K562 (cell line): Measurements from ENCODE around the gene FGD6. TPM values are rescaled to one million over a fixed set of nuclear protein-coding genes. Genes with fewer than 3 reads are reported as not detected.
"Not testable (repeated sequence)": the region's sequence is repeated elsewhere in the genome, so short reads cannot be mapped to it uniquely, and the experiment has no call there.

Source experiments
- ATAC-seq: fragments of 200-7000 bp; cut with Tn5 transposase; 3 replicates; pipeline ENCODE4 v1.9.1; 2020; ENCODE audit warnings: moderate library complexity
- BruUV-seq: library from RNA; stranded (reverse); fragments of 400-500 nt; replicated peaks from 2 replicates; lab custom pipeline; 2021; lab: Mats Ljungman, UMichigan
- CTCF ChIA-PET: fragments of 300-600 bp; formaldehyde crosslinking; extraction: SDS; loops from one replicate; lab custom pipeline; 2021; ENCODE audit warnings: low intra/inter-chr PET ratio; lab: Yijun Ruan, JAX
- POLR2A ChIA-PET: fragments of 300-600, 350-650 bp; sonication (Branson Sonifier 250); formaldehyde crosslinking; extraction: SDS; loops from one replicate; lab custom pipeline; 2021; ENCODE audit warnings: antibody characterized with exemption, inconsistent platforms; lab: Yijun Ruan, JAX
- DNase-seq, 4 experiments: peaks; one replicate each; pipeline versions ENCODE4 v3.0.0 to v3.0.0-alpha.2; 2011 to 2018; ENCODE audit warnings: low spot score in 3 of 4, mixed read lengths in 3 of 4; ENCODE audit errors: extremely low read depth in 1 of 4
- FAIRE-seq: peaks from 2 replicates; lab custom pipeline; 2011; peaks lifted over from hg19 to GRCh38; lab: Jason Lieb, UNC
- H2AFZ ChIP-seq: 2 replicates; pipeline ENCODE4 v1.6.0; 2011; ENCODE audit warnings: low read depth, low read length, control low read depth, inconsistent platforms
- H3K27ac ChIP-seq: fragments of 200-600 bp; 3 replicates; pipeline ENCODE4 v1.8.0; 2011; ENCODE audit warnings: low read depth, mild to moderate bottlenecking, control low read depth, inconsistent platforms, low read length, moderate library complexity, mixed read lengths; ENCODE audit errors: extremely low read depth
- H3K27me3 ChIP-seq, 2 experiments: fragments of 300-600 bp in 1 of 2; 2 replicates in 1 of 2; 3 replicates in 1 of 2; pipeline versions ENCODE4 v1.6.0 to v1.8.0; 2011; ENCODE audit warnings: inconsistent platforms in 2 of 2, low read length in 2 of 2, mild to moderate bottlenecking in 1 of 2, mixed read lengths in 1 of 2, moderate library complexity in 1 of 2; ENCODE audit not compliant: control insufficient read depth in 2 of 2, insufficient read depth in 2 of 2
- H3K36me3 ChIP-seq: fragments of 300-600 bp; 3 replicates; pipeline ENCODE4 v1.8.0; 2011; ENCODE audit warnings: mild to moderate bottlenecking, low read length, inconsistent platforms; ENCODE audit not compliant: control insufficient read depth, insufficient read depth
- H3K4me1 ChIP-seq, 2 experiments: fragments of 200-600 bp in 1 of 2; replicated peaks in 1 of 2; 2 replicates in 1 of 2; 3 replicates in 1 of 2; pipeline versions ENCODE4 v1.5.1 to v1.8.0; 2011; ENCODE audit warnings: inconsistent platforms in 2 of 2, low read length in 2 of 2, mild to moderate bottlenecking in 1 of 2, mixed read lengths in 1 of 2, moderate library complexity in 1 of 2; ENCODE audit not compliant: control insufficient read depth in 2 of 2, insufficient read depth in 2 of 2
- H3K4me2 ChIP-seq: 2 replicates; pipeline ENCODE4 v1.6.1; 2011; ENCODE audit warnings: low read length, control low read depth, inconsistent platforms, mixed read lengths; ENCODE audit not compliant: insufficient read depth
- H3K4me3 ChIP-seq: fragments of 200-600 bp; sonication (generic), shearing (Covaris generic); 2 replicates; pipeline ENCODE4 v1.5.1; 2016; ENCODE audit warnings: control low read depth, inconsistent platforms
- H3K79me2 ChIP-seq: fragments of 200-600 bp; 3 replicates; pipeline ENCODE4 v1.8.0; 2011; ENCODE audit warnings: low read length, inconsistent platforms; ENCODE audit not compliant: control insufficient read depth, insufficient read depth
- H3K9ac ChIP-seq, 2 experiments: 2 replicates each; pipeline versions ENCODE4 v1.6.0 to v1.6.1; 2011; ENCODE audit warnings: low read depth in 2 of 2, low read length in 2 of 2, control low read depth in 1 of 2, inconsistent platforms in 1 of 2, mild to moderate bottlenecking in 1 of 2, mixed read lengths in 1 of 2; ENCODE audit not compliant: insufficient read depth in 1 of 2
- H3K9me1 ChIP-seq: one replicate; pipeline ENCODE4 v1.6.0; 2011; ENCODE audit warnings: inconsistent platforms, mild to moderate bottlenecking, low read length, moderate library complexity; ENCODE audit not compliant: control insufficient read depth, insufficient read depth
- H3K9me3 ChIP-seq: replicated peaks from 2 replicates; pipeline ENCODE4 v1.5.1; 2011; ENCODE audit warnings: low read depth, low read length, inconsistent platforms; ENCODE audit not compliant: control insufficient read depth, insufficient read depth
- H4K20me1 ChIP-seq: replicated peaks from 2 replicates; pipeline ENCODE4 v1.6.1; 2011; ENCODE audit warnings: low read length, inconsistent platforms, mixed read lengths; ENCODE audit not compliant: control insufficient read depth, insufficient read depth
- BACH1 ChIP-seq: fragments of 200-800 bp; sonication (Bioruptor generic); IDR thresholded peaks from 2 replicates; pipeline ENCODE4 v1.6.1; 2016; ENCODE audit warnings: missing genetic modification characterization, missing compliant biosample characterization
- CC2D1A ChIP-seq: fragments of 450-650 bp; IDR thresholded peaks from 2 replicates; pipeline ENCODE4 v1.6.1; 2017; ENCODE audit warnings: mild to moderate bottlenecking
- JUN ChIP-seq, 2 experiments: sonication (generic) in 1 of 2; formaldehyde crosslinking in 1 of 2; IDR thresholded peaks; 2 replicates each; pipeline versions ENCODE4 v1.6.1 to v1.8.0; 2012 to 2022; ENCODE audit warnings: borderline replicate concordance in 2 of 2, mild to moderate bottlenecking in 2 of 2, improper control_type of control experiment in 1 of 2, low read depth in 1 of 2, low read length in 1 of 2, missing genetic modification reagents in 1 of 2
- JUNB ChIP-seq: fragments of 450-650 bp; formaldehyde crosslinking; conservative IDR thresholded peaks from 2 replicates; pipeline ENCODE4 v1.4.0; 2020; ENCODE audit warnings: mild to moderate bottlenecking
- KDM2B ChIP-seq: fragments of 250-450 bp; sonication (Bioruptor Pico); IDR thresholded peaks from 2 replicates; pipeline ENCODE4 v1.8.0; 2021; ENCODE audit warnings: mild to moderate bottlenecking, moderate library complexity
- MAFK ChIP-seq: IDR thresholded peaks from 2 replicates; pipeline ENCODE4 v1.6.1; 2011; ENCODE audit warnings: low read length, improper control_type of control experiment
- NFIC ChIP-seq: fragments of 450-650 bp; IDR thresholded peaks from 2 replicates; pipeline ENCODE4 v1.6.1; 2017; ENCODE audit warnings: mild to moderate bottlenecking, inconsistent platforms
- PHTF2 ChIP-seq: fragments of 250-450 bp; sonication (Bioruptor Pico); IDR thresholded peaks from 2 replicates; pipeline ENCODE4 v1.5.0; 2021; ENCODE audit warnings: mild to moderate bottlenecking
- SAP30 ChIP-seq: fragments of 200-600 bp; sonication (generic); IDR thresholded peaks from 2 replicates; pipeline ENCODE4 v1.6.1; 2012; ENCODE audit warnings: borderline replicate concordance, low read depth, mild to moderate bottlenecking, moderate library complexity, low read length, control low read depth, inconsistent platforms; ENCODE audit not compliant: insufficient read depth, poor library complexity, severe bottlenecking
- XRCC3 ChIP-seq: fragments of 450-650 bp; IDR thresholded peaks from 2 replicates; pipeline ENCODE4 v1.6.1; 2017; ENCODE audit warnings: mild to moderate bottlenecking, moderate library complexity
- XRCC4 ChIP-seq: IDR thresholded peaks from one replicate; pipeline ENCODE4 v1.6.1; 2011; ENCODE audit not compliant: insufficient read depth, insufficient read length; ENCODE audit errors: extremely low read depth
- ZNF253 ChIP-seq: fragments of 250-450 bp; sonication (Bioruptor Pico); conservative IDR thresholded peaks from 2 replicates; pipeline ENCODE4 v1.6.1; 2021; ENCODE audit warnings: mild to moderate bottlenecking
- WGBS: fragments of 100-300 bp; shearing (Covaris generic); methylation state at CpG from one replicate; pipeline ENCODE4 v1.1.6; 2016; ENCODE audit warnings: low coverage, mixed read lengths; ENCODE audit not compliant: insufficient coverage; ENCODE audit errors: missing lambda C conversion rate; 5-methylcytosine and 5-hydroxymethylcytosine counted together
- in situ Hi-C: fragments of 300-500 bp; cut with MboI; formaldehyde crosslinking; loops from 4 replicates; pipeline ENCODE4 v1.15.0; 2018; ENCODE audit warnings: inconsistent platforms, mixed read lengths
- intact Hi-C: fragments of 100-400 bp; cut with micrococcal nuclease; formaldehyde crosslinking; loops from 2 replicates; pipeline ENCODE4 v1.14.2; 2022
- polyA plus RNA-seq, 8 experiments: library from polyadenylated mRNA; depleted of rRNA in 4 of 8; stranded (reverse) in 5 of 8; unstranded in 3 of 8; fragments of >200 nt; fragmentation: Nextera tagmentation in 2 of 8; fragmentation: Illumina TruSeq in 1 of 8; extraction: Ambion mirVana in 2 of 8; extraction: Trizol in 1 of 8; gene quantifications; 2 replicates each; pipeline versions ENCODE4 v1.2.1 to v1.2.3, GENCODE V29; 2011 to 2014; ENCODE audit warnings: inconsistent platforms in 1 of 8, missing spikeins in 1 of 8
- total RNA-seq, 7 experiments: library from RNA; depleted of rRNA in 6 of 7; stranded (reverse); fragments of >200 nt in 6 of 7; fragmentation: Illumina TruSeq in 2 of 7; extraction: Trizol in 2 of 7; gene quantifications; 2 replicates each; pipeline versions ENCODE4 v1.2.1 to v1.2.3, GENCODE V29; 2011 to 2021; ENCODE audit warnings: low replicate concordance in 1 of 7
- TF ChIP-seq, protein P1 (sequence below): sonication (generic); formaldehyde crosslinking; IDR thresholded peaks from 2 replicates; pipeline ENCODE4 v1.8.1; 2023; ENCODE audit warnings: mild to moderate bottlenecking, missing genetic modification reagents
- TF ChIP-seq, protein P2 (sequence below): sonication (generic); formaldehyde crosslinking; IDR thresholded peaks from 2 replicates; pipeline ENCODE4 v1.5.0; 2020; ENCODE audit warnings: missing genetic modification reagents

The FGD6 gene
- total and polyA plus RNA-seq, 9 of the 15 experiments (the other 6 are each of a cell fraction or from before 2014, with no cell fraction given): 1.5 to 11.1 (median 5.8) TPM

DNA sequence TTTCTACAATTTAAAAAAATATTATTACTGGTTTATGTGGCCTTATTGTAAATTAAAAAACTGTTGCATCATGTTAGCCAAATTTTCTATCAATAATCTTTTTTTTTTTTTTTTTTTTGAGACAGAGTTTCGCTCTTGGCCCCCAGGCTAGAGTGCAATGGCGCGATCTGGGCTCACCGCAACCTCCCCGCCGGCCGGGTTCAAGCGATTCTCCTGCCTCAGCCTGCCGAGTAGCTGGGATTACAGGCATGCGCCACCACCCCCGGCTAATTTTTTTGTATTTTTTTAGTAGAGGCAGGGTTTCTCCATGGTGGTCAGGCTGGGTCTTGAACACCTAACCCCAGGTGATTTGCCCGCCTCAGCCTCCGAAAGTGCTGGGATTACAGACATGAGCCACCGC, 16.9 kb upstream of the FGD6 start:
- H3K9me1 ChIP-seq, CTCF ChIA-PET, BruUV-seq, POLR2A ChIA-PET, H3K36me3 ChIP-seq, H3K9ac ChIP-seq, H3K4me3 ChIP-seq, FAIRE-seq, intact Hi-C loops, H3K9me3 ChIP-seq, H3K4me2 ChIP-seq, H3K27ac ChIP-seq, in situ Hi-C loops, ATAC-seq, H3K27me3 ChIP-seq, DNase-seq, H2AFZ ChIP-seq, H4K20me1 ChIP-seq: not testable (repeated sequence)
- 0 out of 2 replicates have a peak, but pooled peaks have one; percentile 17 for TF ChIP-seq CC2D1A
- TF ChIP-seq, protein P1, sequence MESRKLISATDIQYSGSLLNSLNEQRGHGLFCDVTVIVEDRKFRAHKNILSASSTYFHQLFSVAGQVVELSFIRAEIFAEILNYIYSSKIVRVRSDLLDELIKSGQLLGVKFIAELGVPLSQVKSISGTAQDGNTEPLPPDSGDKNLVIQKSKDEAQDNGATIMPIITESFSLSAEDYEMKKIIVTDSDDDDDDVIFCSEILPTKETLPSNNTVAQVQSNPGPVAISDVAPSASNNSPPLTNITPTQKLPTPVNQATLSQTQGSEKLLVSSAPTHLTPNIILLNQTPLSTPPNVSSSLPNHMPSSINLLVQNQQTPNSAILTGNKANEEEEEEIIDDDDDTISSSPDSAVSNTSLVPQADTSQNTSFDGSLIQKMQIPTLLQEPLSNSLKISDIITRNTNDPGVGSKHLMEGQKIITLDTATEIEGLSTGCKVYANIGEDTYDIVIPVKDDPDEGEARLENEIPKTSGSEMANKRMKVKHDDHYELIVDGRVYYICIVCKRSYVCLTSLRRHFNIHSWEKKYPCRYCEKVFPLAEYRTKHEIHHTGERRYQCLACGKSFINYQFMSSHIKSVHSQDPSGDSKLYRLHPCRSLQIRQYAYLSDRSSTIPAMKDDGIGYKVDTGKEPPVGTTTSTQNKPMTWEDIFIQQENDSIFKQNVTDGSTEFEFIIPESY (CRISPR knock-in tag): peak; percentile 62; the same call in 1 of the 2 replicates
- H3K4me1 ChIP-seq: peaks cover 4 to 10% of the 10 kb centered on the region in 2 experiments
- 94% methylated on average over 6 of the region's 14 CpGs for WGBS
- peaks cover 53% of the 10 kb centered on the region for H3K79me2 ChIP-seq

DNA sequence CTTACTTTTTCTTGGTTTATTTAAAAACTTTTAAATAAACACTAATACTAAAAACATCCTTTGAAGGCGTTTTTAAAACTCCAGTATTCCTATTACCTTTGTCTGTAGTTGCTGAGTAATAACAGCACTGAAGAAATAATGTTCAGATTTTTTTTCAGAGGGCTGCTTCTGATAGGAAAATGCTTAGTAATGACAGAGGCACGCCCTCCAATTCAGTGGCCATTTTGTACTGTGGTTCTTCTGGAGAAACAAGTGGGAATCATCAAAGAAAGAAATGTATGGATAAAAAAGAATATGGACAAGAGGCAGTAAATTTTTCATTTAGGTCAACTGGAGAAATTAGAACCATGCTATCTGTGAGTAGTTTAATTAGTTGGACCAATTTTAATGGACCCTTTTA, 13.9 kb upstream of the FGD6 start:
- CTCF ChIA-PET: no interaction called here
- TF ChIP-seq, protein P2, sequence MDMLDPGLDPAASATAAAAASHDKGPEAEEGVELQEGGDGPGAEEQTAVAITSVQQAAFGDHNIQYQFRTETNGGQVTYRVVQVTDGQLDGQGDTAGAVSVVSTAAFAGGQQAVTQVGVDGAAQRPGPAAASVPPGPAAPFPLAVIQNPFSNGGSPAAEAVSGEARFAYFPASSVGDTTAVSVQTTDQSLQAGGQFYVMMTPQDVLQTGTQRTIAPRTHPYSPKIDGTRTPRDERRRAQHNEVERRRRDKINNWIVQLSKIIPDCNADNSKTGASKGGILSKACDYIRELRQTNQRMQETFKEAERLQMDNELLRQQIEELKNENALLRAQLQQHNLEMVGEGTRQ (CRISPR knock-in tag): no peak
- TF ChIP-seq XRCC3 (no peak), MAFK (peak; percentile 79), NFIC (no peak), BACH1 (peak; percentile 92), JUN (IDR thresholded peaks at IDR 0.05; ENCODE audit: borderline replicate concordance, low read depth, low read length) (no peak), JUN (CRISPR knock-in tag; IDR thresholded peaks at IDR 0.05; ENCODE audit: borderline replicate concordance) (no peak), JUNB (CRISPR knock-in tag) (no peak), SAP30 (no peak), ZNF253 (no peak), XRCC4 (no peak), PHTF2 (CRISPR knock-in tag) (no peak), KDM2B (CRISPR knock-in tag) (no peak)

More for the DNA sequence above, 13.9 kb upstream of the FGD6 start:
- no peak overlapping the region for H3K4me3 ChIP-seq
- H3K79me2 ChIP-seq: peaks cover 53% of the 10 kb centered on the region
- H3K27me3 ChIP-seq: no peaks in the 10 kb centered on the region
- H3K36me3 ChIP-seq: no peaks in the 10 kb centered on the region; the same call in 2 of the 3 replicates
- H4K20me1 ChIP-seq: no peaks in the 10 kb centered on the region
- no peaks in the 10 kb centered on the region for H3K9me1 ChIP-seq
- in situ Hi-C loops (no loop called here), intact Hi-C loops (no loop called here)
- H3K4me1 ChIP-seq: peaks cover 4 to 10% of the 10 kb centered on the region in 2 experiments
- BruUV-seq: no TSS peak
- peak in 2 of 4 experiments; percentile 67 to 73 for DNase-seq
- WGBS: 3% methylated on average over 2 of the region's 2 CpGs
- H2AFZ ChIP-seq: peak overlapping the region; percentile 55; the same call in 1 of the 2 replicates
- peak; percentile 69 for FAIRE-seq
- H3K9ac ChIP-seq: no peak overlapping the region
- H3K9me3 ChIP-seq: no peaks in the 10 kb centered on the region
- POLR2A ChIA-PET: no interaction called here
- ATAC-seq: peak; percentile 90
- H3K4me2 ChIP-seq: no peak overlapping the region
- peak overlapping the region; percentile 51; the same call in 1 of the 3 replicates for H3K27ac ChIP-seq
